CD14-positive monocyte (primary cell): ENCODE measurements around the gene INSYN2B. TPM values are rescaled to one million over a fixed set of nuclear protein-coding genes. Genes with fewer than 3 reads are reported as not detected.

Experiments used
- DNase-seq, 3 donors: peaks; one replicate each; pipeline ENCODE4 v3.0.0-alpha.2; 2011 to 2022
- H2AFZ ChIP-seq: 2 replicates; pipeline ENCODE4 v1.6.0; 2012; ENCODE audit warnings: mild to moderate bottlenecking, low read depth, low read length, inconsistent platforms; ENCODE audit not compliant: insufficient read depth, poor library complexity, severe bottlenecking
- H3K27ac ChIP-seq, 2 donors: 1 replicate in 1 of 2; 2 replicates in 1 of 2; pipeline ENCODE4 v1.5.1; 2012 to 2013; ENCODE audit warnings: low read length in 2 of 2, control low read depth in 1 of 2, inconsistent platforms in 1 of 2, low read depth in 1 of 2, mild to moderate bottlenecking in 1 of 2
- H3K27me3 ChIP-seq, 2 donors: one replicate each; pipeline versions ENCODE4 v1.6.0 to v1.6.1; 2011 to 2013; ENCODE audit warnings: low read length in 2 of 2; ENCODE audit not compliant: control insufficient read depth in 2 of 2, insufficient read depth in 2 of 2
- H3K36me3 ChIP-seq, 2 donors: replicated peaks in 1 of 2; 1 replicate in 1 of 2; 2 replicates in 1 of 2; pipeline versions ENCODE4 v1.5.1 to v1.6.1; 2012 to 2013; ENCODE audit warnings: low read length in 2 of 2, control low read depth in 1 of 2, inconsistent platforms in 1 of 2, mild to moderate bottlenecking in 1 of 2; ENCODE audit not compliant: insufficient read depth in 2 of 2, control insufficient read depth in 1 of 2
- H3K4me1 ChIP-seq, 2 donors: 1 replicate in 1 of 2; 2 replicates in 1 of 2; pipeline versions ENCODE4 v1.5.1 to v1.6.1; 2012 to 2013; ENCODE audit warnings: low read length in 2 of 2, control low read depth in 1 of 2, inconsistent platforms in 1 of 2, mild to moderate bottlenecking in 1 of 2, moderate library complexity in 1 of 2; ENCODE audit not compliant: insufficient read depth in 2 of 2, control insufficient read depth in 1 of 2
- H3K4me2 ChIP-seq: replicated peaks from 2 replicates; pipeline ENCODE3; 2012; ENCODE audit warnings: low read length, moderate library complexity, mild to moderate bottlenecking; ENCODE audit not compliant: poor library complexity, severe bottlenecking; ENCODE audit errors: extremely low read depth
- H3K4me3 ChIP-seq, 3 experiments: fragments of 200-600 bp in 1 of 3; sonication (generic) in 1 of 3; replicated peaks in 1 of 3; 1 replicate in 2 of 3; 2 replicates in 1 of 3; pipeline ENCODE4 v1.5.1; 2011 to 2013; ENCODE audit warnings: low read length in 3 of 3, mild to moderate bottlenecking in 3 of 3, control low read depth in 2 of 3, low read depth in 2 of 3, inconsistent platforms in 1 of 3, moderate library complexity in 1 of 3
- H3K79me2 ChIP-seq: 2 replicates; pipeline ENCODE4 v1.6.0; 2012; ENCODE audit warnings: mild to moderate bottlenecking, control low read depth, inconsistent platforms, low read length, moderate library complexity; ENCODE audit not compliant: insufficient read depth
- H3K9ac ChIP-seq: 2 replicates; pipeline ENCODE4 v1.6.0; 2017; ENCODE audit warnings: low read length, mild to moderate bottlenecking; ENCODE audit not compliant: insufficient read depth, poor library complexity, severe bottlenecking
- H3K9me3 ChIP-seq, 2 donors: replicated peaks in 1 of 2; 1 replicate in 1 of 2; 2 replicates in 1 of 2; pipeline versions ENCODE4 v1.5.1 to v1.6.1; 2012 to 2013; ENCODE audit warnings: low read length in 2 of 2, control low read depth in 1 of 2; ENCODE audit not compliant: control insufficient read depth in 1 of 2, insufficient read depth in 1 of 2
- H4K20me1 ChIP-seq: 2 replicates; pipeline ENCODE4 v1.6.0; 2012; ENCODE audit warnings: mild to moderate bottlenecking, low read length, control low read depth, moderate library complexity; ENCODE audit not compliant: insufficient read depth
- H3K27ac Mint-ChIP-seq, 7 donors: one replicate each; pipeline ENCODE4 v1.8.0; 2020; ENCODE audit warnings: mild to moderate bottlenecking in 7 of 7, mixed read lengths in 7 of 7, moderate library complexity in 6 of 7, inconsistent platforms in 2 of 7
- H3K27me3 Mint-ChIP-seq, 3 donors: one replicate each; pipeline ENCODE4 v1.8.0; 2021 to 2022; ENCODE audit warnings: low read depth in 3 of 3, mild to moderate bottlenecking in 3 of 3, mixed read lengths in 3 of 3, moderate library complexity in 3 of 3, inconsistent platforms in 1 of 3
- H3K36me3 Mint-ChIP-seq, 2 donors: one replicate each; pipeline ENCODE4 v1.8.0; 2020; ENCODE audit warnings: mixed read lengths in 2 of 2, inconsistent platforms in 1 of 2, mild to moderate bottlenecking in 1 of 2
- H3K4me1 Mint-ChIP-seq: one replicate; pipeline ENCODE4 v1.8.0; 2020; ENCODE audit warnings: mild to moderate bottlenecking, mixed read lengths
- H3K4me3 Mint-ChIP-seq, 2 donors: one replicate each; pipeline ENCODE4 v1.8.0; 2020; ENCODE audit warnings: mild to moderate bottlenecking in 2 of 2, mixed read lengths in 2 of 2, moderate library complexity in 1 of 2
- H3K9me3 Mint-ChIP-seq, 7 donors: one replicate each; pipeline ENCODE4 v1.8.0; 2020 to 2022; ENCODE audit warnings: mixed read lengths in 7 of 7, mild to moderate bottlenecking in 6 of 7, moderate library complexity in 6 of 7, inconsistent platforms in 2 of 7
- WGBS: methylation state at CpG from one replicate; pipeline ENCODE4 v1.1.5; 2013; ENCODE audit warnings: missing lambda C conversion rate; ENCODE audit not compliant: insufficient coverage; 5-methylcytosine and 5-hydroxymethylcytosine counted together
- intact Hi-C, 2 donors: fragments of 100-400 bp; cut with micrococcal nuclease; formaldehyde crosslinking; loops; one replicate each; pipeline versions ENCODE4 v1.15.0 to v1.15.1; 2023
- polyA plus RNA-seq, 3 donors: library from polyadenylated mRNA; depleted of rRNA in 1 of 3; unstranded in 2 of 3; stranded (reverse) in 1 of 3; fragments of 300-500 nt in 2 of 3; fragments of >200 nt in 1 of 3; fragmentation: Illumina TruSeq in 2 of 3; gene quantifications; 1 replicate in 2 of 3; 2 replicates in 1 of 3; pipeline ENCODE4 v1.2.3, GENCODE V29; 2012 to 2021
- TF ChIP-seq, protein P1 (sequence below): fragments of 200-600 bp; IDR thresholded peaks from one replicate; pipeline ENCODE4 v1.8.0; 2022; ENCODE audit warnings: antibody characterized with exemption, mild to moderate bottlenecking

INSYN2B gene
- polyA plus RNA-seq, 3 donors: 0.17 TPM; not detected in 2

DNA sequence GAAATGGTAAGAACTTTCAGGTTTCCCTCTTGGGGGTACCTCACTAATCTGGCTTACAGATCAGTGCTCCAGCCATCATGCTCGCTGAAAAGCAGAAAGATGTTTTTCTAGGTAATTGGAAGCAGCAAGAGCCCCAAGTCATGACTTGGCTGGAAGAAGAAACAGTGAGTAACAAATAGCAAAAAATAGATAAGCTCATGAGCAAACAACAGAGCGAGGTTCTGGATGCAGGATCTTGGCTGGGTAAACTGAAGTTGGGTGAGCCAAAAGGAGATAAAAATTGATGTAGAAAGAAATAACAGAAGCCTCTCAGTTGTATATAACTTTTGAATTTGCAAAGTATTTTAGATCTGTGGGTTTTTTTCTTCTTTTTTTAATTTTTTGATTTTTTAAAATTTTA is 110.1 kb downstream of the INSYN2B start:
- H3K4me2 ChIP-seq: no peak overlapping the region
- Mint-ChIP-seq H3K27me3 (peaks cover 0 to 1% (median 0%) of the 10 kb centered on the region in 3 donors), H3K4me3 (no peak overlapping the region), H3K36me3 (peaks cover 48 to 61% of the 10 kb centered on the region in 2 donors), H3K27ac (peak overlapping the region in 4 of 7 donors; percentile 1 to 28 (median 10)), H3K9me3 (no peaks in the 10 kb centered on the region), H3K4me1 (peaks cover 65% of the 10 kb centered on the region)
- peaks cover 32 to 70% of the 10 kb centered on the region in 2 donors for H3K36me3 ChIP-seq
- H3K79me2 ChIP-seq: peaks cover 80% of the 10 kb centered on the region
- no CpG with 5 or more reads among the region's 2 CpGs for WGBS
- no peak for DNase-seq
- TF ChIP-seq, protein P1, sequence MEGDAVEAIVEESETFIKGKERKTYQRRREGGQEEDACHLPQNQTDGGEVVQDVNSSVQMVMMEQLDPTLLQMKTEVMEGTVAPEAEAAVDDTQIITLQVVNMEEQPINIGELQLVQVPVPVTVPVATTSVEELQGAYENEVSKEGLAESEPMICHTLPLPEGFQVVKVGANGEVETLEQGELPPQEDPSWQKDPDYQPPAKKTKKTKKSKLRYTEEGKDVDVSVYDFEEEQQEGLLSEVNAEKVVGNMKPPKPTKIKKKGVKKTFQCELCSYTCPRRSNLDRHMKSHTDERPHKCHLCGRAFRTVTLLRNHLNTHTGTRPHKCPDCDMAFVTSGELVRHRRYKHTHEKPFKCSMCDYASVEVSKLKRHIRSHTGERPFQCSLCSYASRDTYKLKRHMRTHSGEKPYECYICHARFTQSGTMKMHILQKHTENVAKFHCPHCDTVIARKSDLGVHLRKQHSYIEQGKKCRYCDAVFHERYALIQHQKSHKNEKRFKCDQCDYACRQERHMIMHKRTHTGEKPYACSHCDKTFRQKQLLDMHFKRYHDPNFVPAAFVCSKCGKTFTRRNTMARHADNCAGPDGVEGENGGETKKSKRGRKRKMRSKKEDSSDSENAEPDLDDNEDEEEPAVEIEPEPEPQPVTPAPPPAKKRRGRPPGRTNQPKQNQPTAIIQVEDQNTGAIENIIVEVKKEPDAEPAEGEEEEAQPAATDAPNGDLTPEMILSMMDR: no peak
- no peaks in the 10 kb centered on the region for H3K9me3 ChIP-seq
- peak overlapping the region in 1 of 2 donors; percentile 65 for H3K27ac ChIP-seq
- H2AFZ ChIP-seq: no peak overlapping the region
- intact Hi-C loops: no loop called here
- H3K27me3 ChIP-seq: no peaks in the 10 kb centered on the region
- H3K4me1 ChIP-seq: peaks cover 38 to 46% of the 10 kb centered on the region in 2 donors
- peaks cover 96% of the 10 kb centered on the region for H4K20me1 ChIP-seq
- no peak overlapping the region for H3K4me3 ChIP-seq
- H3K9ac ChIP-seq: no peak overlapping the region

- H3K36me3 Mint-ChIP-seq: peaks cover 56 to 72% of the 10 kb centered on the region in 2 donors
- peak overlapping the region in 2 of 7 donors; percentile 22 to 44 for H3K27ac Mint-ChIP-seq
- no peaks in the 10 kb centered on the region for H3K27me3 ChIP-seq
- H3K4me3 Mint-ChIP-seq: no peak overlapping the region
- no peaks in the 10 kb centered on the region for H3K9me3 Mint-ChIP-seq
- peaks cover 0 to 1% (median 0%) of the 10 kb centered on the region in 3 donors for H3K27me3 Mint-ChIP-seq
- no peak overlapping the region for H3K4me3 ChIP-seq
- H3K4me1 Mint-ChIP-seq: peaks cover 56% of the 10 kb centered on the region
- intact Hi-C loops: no loop called here
- DNase-seq: no peak
- TF ChIP-seq, protein P1: no peak
- peak overlapping the region in 1 of 2 donors; percentile 65 for H3K27ac ChIP-seq
- peaks cover 91% of the 10 kb centered on the region for H3K79me2 ChIP-seq
- no peak overlapping the region for H3K9ac ChIP-seq
- peaks cover 26 to 34% of the 10 kb centered on the region in 2 donors for H3K4me1 ChIP-seq
- H2AFZ ChIP-seq: no peak overlapping the region
- peaks cover 97% of the 10 kb centered on the region for H4K20me1 ChIP-seq
- H3K9me3 ChIP-seq: no peaks in the 10 kb centered on the region
- H3K4me2 ChIP-seq: no peak overlapping the region
- WGBS: 100% methylated on average over 2 of the region's 3 CpGs
- H3K36me3 ChIP-seq: peaks cover 34 to 81% of the 10 kb centered on the region in 2 donors
These were observed 111.2 kb downstream of the INSYN2B start for GRCh38 chr5:169869066-169869465.
